ENCODE measurements around the gene ELF1. TPM values are rescaled to one million over a fixed set of nuclear protein-coding genes. Genes with fewer than 3 reads are reported as not detected.

Gene ELF1
- total RNA-seq, 1 experiment from 2014 or later = 15.3 TPM

- Histone ChIP-seq H3K27me3 (ENCODE audit: low read length) (no peaks in the 10 kb centered on the region), H3K4me1 (ENCODE audit: insufficient read depth, low read length) (peaks cover 42% of the 10 kb centered on the region), H3K4me2 (ENCODE audit: low read length) (0 out of 2 replicates have a peak overlapping the region, but pooled peaks have one; percentile 76), H3K4me3 (ENCODE audit: low read length) (no peak overlapping the region), H3K9ac (ENCODE audit: low read length) (no peak overlapping the region), H3K79me2 (ENCODE audit: low read length) (peaks cover 65% of the 10 kb centered on the region), H3F3A (ENCODE audit: low read length, unreplicated experiment) (no peaks in the 10 kb centered on the region), H3K9me2 (replicated peaks; ENCODE audit: low read length) (no peaks in the 10 kb centered on the region), H4K20me1 (ENCODE audit: low read length) (no peaks in the 10 kb centered on the region), H3K9me3 (ENCODE audit: low read length) (no peaks in the 10 kb centered on the region), H2AFZ (ENCODE audit: low read length) (no peak overlapping the region), H3K27ac (ENCODE audit: low read length) (no peak overlapping the region), H3K36me3 (ENCODE audit: low read depth, low read length) (no peaks in the 10 kb centered on the region)
- intact Hi-C loops (cut with micrococcal nuclease) = no loop called here
- no peak for TF ChIP-seq CTCF (conservative IDR thresholded peaks at IDR 0.05; ENCODE audit: low read depth, low read length)
- POLR2A ChIA-PET (ENCODE audit: unreplicated experiment) = no interaction called here
- BruUV-seq (replicated peaks) = no TSS peak
- CTCF ChIA-PET = no interaction called here
- DNase-seq (no peak), ATAC-seq (no peak)
Observed at GRCh38 chr13:41006978-41007743, 12.0 kb downstream of the ELF1 start.

GRCh38 chr13:41006306-41006705 is 12.8 kb downstream of the ELF1 start:
- H3K9me3 ChIP-seq (ENCODE audit: low read length) = no peaks in the 10 kb centered on the region
- BruUV-seq (replicated peaks) = no TSS peak
- H3K36me3 ChIP-seq (ENCODE audit: low read depth, low read length) = no peaks in the 10 kb centered on the region
- H3F3A ChIP-seq (ENCODE audit: low read length, unreplicated experiment) = no peaks in the 10 kb centered on the region
- no peaks in the 10 kb centered on the region for H3K9me2 ChIP-seq (replicated peaks; ENCODE audit: low read length)
- peaks cover 42% of the 10 kb centered on the region for H3K4me1 ChIP-seq (ENCODE audit: insufficient read depth, low read length)
- CTCF ChIA-PET = no interaction called here
- no peak overlapping the region for H3K27ac ChIP-seq (ENCODE audit: low read length)
- peaks cover 73% of the 10 kb centered on the region for H3K79me2 ChIP-seq (ENCODE audit: low read length)
- no peak overlapping the region for H3K4me3 ChIP-seq (ENCODE audit: low read length)
- no peak for ATAC-seq
- H3K4me2 ChIP-seq (ENCODE audit: low read length) = peak overlapping the region; percentile 47; the same call in 1 of the 2 replicates
- no peak overlapping the region for H2AFZ ChIP-seq (ENCODE audit: low read length)
- POLR2A ChIA-PET (ENCODE audit: unreplicated experiment) = no interaction called here
- DNase-seq = no peak
- intact Hi-C loops (cut with micrococcal nuclease) = no loop called here
- H4K20me1 ChIP-seq (ENCODE audit: low read length) = no peaks in the 10 kb centered on the region
- no peak for TF ChIP-seq EZH2phosphoT487 (IDR thresholded peaks at IDR 0.05; ENCODE audit: borderline replicate concordance, low read length)
- TF ChIP-seq CTCF (conservative IDR thresholded peaks at IDR 0.05; ENCODE audit: low read depth, low read length) = no peak
- TF ChIP-seq EZH2 (IDR thresholded peaks at IDR 0.05; ENCODE audit: low read length, unreplicated experiment) = no peak
- no peak overlapping the region for H3K9ac ChIP-seq (ENCODE audit: low read length)
- H3K27me3 ChIP-seq (ENCODE audit: low read length) = no peaks in the 10 kb centered on the region

GRCh38 chr13:41005704-41006103 is 13.4 kb downstream of the ELF1 start:
- Histone ChIP-seq H3F3A (ENCODE audit: low read length, unreplicated experiment) (no peaks in the 10 kb centered on the region), H3K36me3 (ENCODE audit: low read depth, low read length) (no peaks in the 10 kb centered on the region), H3K4me1 (ENCODE audit: insufficient read depth, low read length) (peaks cover 42% of the 10 kb centered on the region), H3K9ac (ENCODE audit: low read length) (no peak overlapping the region), H3K4me3 (ENCODE audit: low read length) (no peak overlapping the region), H3K4me2 (ENCODE audit: low read length) (peak overlapping the region; percentile 47), H3K27ac (ENCODE audit: low read length) (peak overlapping the region; percentile 10; the same call in 1 of the 2 replicates), H3K9me3 (ENCODE audit: low read length) (no peaks in the 10 kb centered on the region), H3K27me3 (ENCODE audit: low read length) (no peaks in the 10 kb centered on the region), H4K20me1 (ENCODE audit: low read length) (no peaks in the 10 kb centered on the region), H2AFZ (ENCODE audit: low read length) (no peak overlapping the region), H3K79me2 (ENCODE audit: low read length) (peaks cover 72% of the 10 kb centered on the region), H3K9me2 (replicated peaks; ENCODE audit: low read length) (no peaks in the 10 kb centered on the region)
- intact Hi-C loops (cut with micrococcal nuclease) = no loop called here
- no peak for TF ChIP-seq EZH2 (IDR thresholded peaks at IDR 0.05; ENCODE audit: low read length, unreplicated experiment)
- TF ChIP-seq EZH2phosphoT487 (IDR thresholded peaks at IDR 0.05; ENCODE audit: borderline replicate concordance, low read length) = no peak
- no peak for TF ChIP-seq CTCF (conservative IDR thresholded peaks at IDR 0.05; ENCODE audit: low read depth, low read length)
- ATAC-seq = peak; percentile 25
- DNase-seq = peak; percentile 23
- ChIA-PET POLR2A (ENCODE audit: unreplicated experiment) (no interaction called here), CTCF (no interaction called here)
- BruUV-seq (replicated peaks) = no TSS peak

Data from PC-3 (cell line).